Psoas muscle (tissue), 8 donors: Measurements from ENCODE around the gene LMBR1L. TPM values are rescaled to one million over a fixed set of nuclear protein-coding genes. Genes with fewer than 3 reads are reported as not detected.

Experiments used
- ATAC-seq, 4 donors: fragments of 200-7000 bp; cut with Tn5 transposase; one replicate each; pipeline ENCODE4 v1.9.1; 2020; ENCODE audit warnings: moderate library complexity in 3 of 4, mild to moderate bottlenecking in 2 of 4
- DNase-seq, 2 donors: peaks; one replicate each; pipeline ENCODE4 v3.0.0-alpha.2; 2020
- H3K27ac ChIP-seq: fragments of 200-600 bp; one replicate; pipeline ENCODE4 v1.8.0; 2022
- H3K27me3 ChIP-seq, 3 donors: fragments of 200-600 bp in 1 of 3; one replicate each; pipeline versions ENCODE4 v1.6.1 to v1.8.0; 2013 to 2022; ENCODE audit warnings: low read length in 2 of 3, mild to moderate bottlenecking in 2 of 3, moderate library complexity in 1 of 3; ENCODE audit not compliant: insufficient read depth in 3 of 3
- H3K36me3 ChIP-seq, 2 donors: fragments of 200-600 bp in 1 of 2; one replicate each; pipeline versions ENCODE4 v1.6.1 to v1.8.0; 2013 to 2022; ENCODE audit warnings: low read depth in 1 of 2, mild to moderate bottlenecking in 1 of 2, moderate library complexity in 1 of 2; ENCODE audit not compliant: insufficient read depth in 1 of 2
- H3K4me1 ChIP-seq: fragments of 200-600 bp; one replicate; pipeline ENCODE4 v1.8.0; 2022
- H3K4me3 ChIP-seq: fragments of 200-600 bp; one replicate; pipeline ENCODE4 v1.8.0; 2022; ENCODE audit warnings: mild to moderate bottlenecking
- H3K9me3 ChIP-seq: fragments of 200-600 bp; one replicate; pipeline ENCODE4 v1.8.0; 2022
- WGBS, 3 donors: extraction: QIAGEN DNeasy Blood & Tissue Kit; methylation state at CpG; one replicate each; pipeline versions ENCODE4 v1.1.6 to v1.1.7; 2013; 5-methylcytosine and 5-hydroxymethylcytosine counted together
- intact Hi-C, 2 donors: fragments of 100-400 bp; cut with DNase I; formaldehyde crosslinking; loops; one replicate each; pipeline versions ENCODE4 v1.11.0 to v1.14.2; 2022
- polyA plus RNA-seq, 3 donors: library from polyadenylated mRNA; stranded (reverse); fragments of 200-250 nt; gene quantifications; one replicate each; pipeline ENCODE4 v1.2.3, GENCODE V29; 2013
- total RNA-seq, 4 donors: library from RNA; stranded (reverse); fragmentation: NEBNext Ultra II Directional in 2 of 4; extraction: Animal tissue kit (Norgen Biotek cat#: 25700) in 2 of 4; gene quantifications; one replicate each; pipeline versions ENCODE4 v1.2.1 to v1.2.4, GENCODE V29; 2021 to 2023
- TF ChIP-seq, protein P1 (sequence below): fragments of 200-600 bp; IDR thresholded peaks from one replicate; pipeline ENCODE4 v1.8.0; 2022; ENCODE audit warnings: antibody characterized with exemption
- donor health status: healthy with polysubstance abuse.
- donor health status: DM: no; HTN: no; CAD: no; lungs with moderate emphysema.
- donor health status: Bipolar disorder and iron deficiency.
- donor health status: healthy.
- donor health status: DM: yes; HTN: yes; CAD: no.
- donor health status: DM: no; HTN: no; CAD: no.
- donor health status: DM: no; HTN: no; CAD: no.
- donor health status: DM: yes; HTN: yes; CAD: no.

Gene LMBR1L
- total and polyA plus RNA-seq, 7 donors = 13.3 to 27.3 (median 16.8) TPM

- ATAC-seq = no peak
- no peaks in the 10 kb centered on the region for H3K9me3 ChIP-seq
- 88 to 93% (median 92%) methylated on average over 18 of the region's 18 CpGs for WGBS, 3 donors
- H3K4me1 ChIP-seq = peaks cover 16% of the 10 kb centered on the region
- intact Hi-C loops = no loop called here
- H3K27ac ChIP-seq = no peak overlapping the region
- no peak for DNase-seq
- TF ChIP-seq, protein P1, sequence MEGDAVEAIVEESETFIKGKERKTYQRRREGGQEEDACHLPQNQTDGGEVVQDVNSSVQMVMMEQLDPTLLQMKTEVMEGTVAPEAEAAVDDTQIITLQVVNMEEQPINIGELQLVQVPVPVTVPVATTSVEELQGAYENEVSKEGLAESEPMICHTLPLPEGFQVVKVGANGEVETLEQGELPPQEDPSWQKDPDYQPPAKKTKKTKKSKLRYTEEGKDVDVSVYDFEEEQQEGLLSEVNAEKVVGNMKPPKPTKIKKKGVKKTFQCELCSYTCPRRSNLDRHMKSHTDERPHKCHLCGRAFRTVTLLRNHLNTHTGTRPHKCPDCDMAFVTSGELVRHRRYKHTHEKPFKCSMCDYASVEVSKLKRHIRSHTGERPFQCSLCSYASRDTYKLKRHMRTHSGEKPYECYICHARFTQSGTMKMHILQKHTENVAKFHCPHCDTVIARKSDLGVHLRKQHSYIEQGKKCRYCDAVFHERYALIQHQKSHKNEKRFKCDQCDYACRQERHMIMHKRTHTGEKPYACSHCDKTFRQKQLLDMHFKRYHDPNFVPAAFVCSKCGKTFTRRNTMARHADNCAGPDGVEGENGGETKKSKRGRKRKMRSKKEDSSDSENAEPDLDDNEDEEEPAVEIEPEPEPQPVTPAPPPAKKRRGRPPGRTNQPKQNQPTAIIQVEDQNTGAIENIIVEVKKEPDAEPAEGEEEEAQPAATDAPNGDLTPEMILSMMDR = no peak
- no peak overlapping the region for H3K4me3 ChIP-seq
- peaks cover 7 to 87% of the 10 kb centered on the region in 2 donors for H3K36me3 ChIP-seq
- H3K27me3 ChIP-seq = no peaks in the 10 kb centered on the region
These were observed 59.3 kb downstream of the LMBR1L start for GRCh38 chr12:49051373-49051764.

GRCh38 chr12:49050507-49051372, 59.9 kb downstream of the LMBR1L start:
- Histone ChIP-seq H3K27me3 (no peaks in the 10 kb centered on the region), H3K4me1 (peaks cover 10% of the 10 kb centered on the region), H3K4me3 (no peak overlapping the region), H3K9me3 (no peaks in the 10 kb centered on the region), H3K36me3 (peaks cover 10 to 93% of the 10 kb centered on the region in 2 donors), H3K27ac (no peak overlapping the region)
- WGBS, 3 donors = 88 to 94% (median 90%) methylated on average over 12 to 13 of the region's 13 CpGs
- intact Hi-C loops = no loop called here
- DNase-seq (no peak), ATAC-seq (no peak)
- TF ChIP-seq, protein P1 = no peak

- intact Hi-C loops = no loop called here
- 79 to 86% (median 80%) methylated on average over 18 to 20 of the region's 20 CpGs for WGBS, 3 donors
- TF ChIP-seq, protein P1 = no peak
- Histone ChIP-seq H3K27ac (no peak overlapping the region), H3K36me3 (peaks cover 13 to 98% of the 10 kb centered on the region in 2 donors), H3K9me3 (no peaks in the 10 kb centered on the region), H3K4me3 (no peak overlapping the region), H3K4me1 (no peaks in the 10 kb centered on the region), H3K27me3 (no peaks in the 10 kb centered on the region)
- peak in 3 of 4 donors; percentile 26 to 36 (median 26) for ATAC-seq
- DNase-seq = no peak
These were observed 61.0 kb downstream of the LMBR1L start for GRCh38 chr12:49049566-49050224.

GRCh38 chr12:49048953-49049352, 61.7 kb downstream of the LMBR1L start:
- no peak overlapping the region for H3K4me3 ChIP-seq
- DNase-seq (no peak), ATAC-seq (no peak)
- H3K9me3 ChIP-seq = no peaks in the 10 kb centered on the region
- H3K4me1 ChIP-seq = no peaks in the 10 kb centered on the region
- H3K36me3 ChIP-seq = peaks cover 17 to 98% of the 10 kb centered on the region in 2 donors
- 88 to 89% (median 89%) methylated on average over 10 of the region's 10 CpGs for WGBS, 3 donors
- intact Hi-C loops = no loop called here
- H3K27me3 ChIP-seq = no peaks in the 10 kb centered on the region
- TF ChIP-seq, protein P1 = no peak
- H3K27ac ChIP-seq = no peak overlapping the region

Other genes with a start within 250 kb of the LMBR1L start
- under 1 TPM in 3 of 4 donors, not detected in 1; 0.15 to 0.64 (median 0.19) TPM for gene RND1, start 245.0 kb downstream of the LMBR1L start, total RNA-seq
- 1 to 10 TPM in 1 of 3 donors, under 1 TPM in 1, not detected in 1; 0.18 to 1.2 TPM for gene RND1, start 245.0 kb downstream of the LMBR1L start, polyA plus RNA-seq
- 1 to 10 TPM; 1.6 to 7.8 (median 2.2) TPM for gene FKBP11, start 185.4 kb downstream of the LMBR1L start, total RNA-seq
- 1 to 10 TPM; 1.6 to 7.6 (median 2.9) TPM for gene FKBP11, start 185.4 kb downstream of the LMBR1L start, polyA plus RNA-seq
- 10 to 100 TPM; 17.4 to 27.0 (median 22.3) TPM for gene ARF3, start 153.4 kb downstream of the LMBR1L start, total RNA-seq
- gene ARF3, start 153.4 kb downstream of the LMBR1L start, polyA plus RNA-seq = 10 to 100 TPM in 2 of 3 donors, 1 to 10 TPM in 1; 7.4 to 18.1 (median 13.2) TPM
- under 1 TPM in 2 of 4 donors, not detected in 2; 0.26 to 0.53 TPM for gene WNT10B, start 139.1 kb downstream of the LMBR1L start, total RNA-seq
- under 1 TPM in 2 of 3 donors, not detected in 1; 0.13 to 0.14 TPM for gene WNT10B, start 139.1 kb downstream of the LMBR1L start, polyA plus RNA-seq
- not detected for gene WNT1, start 132.5 kb downstream of the LMBR1L start, total RNA-seq
- not detected for gene WNT1, start 132.5 kb downstream of the LMBR1L start, polyA plus RNA-seq
- 100 to 1,000 TPM in 2 of 4 donors, 10 to 100 TPM in 2; 11.2 to 485 (median 123) TPM for gene DDN, start 111.5 kb downstream of the LMBR1L start, total RNA-seq
- gene DDN, start 111.5 kb downstream of the LMBR1L start, polyA plus RNA-seq = 100 to 1,000 TPM in 1 of 3 donors, 10 to 100 TPM in 2; 43.0 to 126 (median 72.6) TPM
- 10 to 100 TPM; 49.5 to 91.6 (median 70.6) TPM for gene PRKAG1, start 92.1 kb downstream of the LMBR1L start, total RNA-seq
- gene PRKAG1, start 92.1 kb downstream of the LMBR1L start, polyA plus RNA-seq = 100 to 1,000 TPM in 1 of 3 donors, 10 to 100 TPM in 2; 67.5 to 105 (median 86.5) TPM
- 10 to 100 TPM; 62.6 to 69.8 (median 65.1) TPM for gene KMT2D, start 50.1 kb downstream of the LMBR1L start, total RNA-seq
- gene KMT2D, start 50.1 kb downstream of the LMBR1L start, polyA plus RNA-seq = 10 to 100 TPM; 10.8 to 65.8 (median 13.9) TPM
- under 1 TPM in 1 of 4 donors, not detected in 3; 0.97 TPM for gene RHEBL1, start 40.9 kb downstream of the LMBR1L start, total RNA-seq
- 1 to 10 TPM in 1 of 3 donors, under 1 TPM in 2; 0.21 to 1.2 (median 0.57) TPM for gene RHEBL1, start 40.9 kb downstream of the LMBR1L start, polyA plus RNA-seq
- gene DHH, start 16.0 kb downstream of the LMBR1L start, total RNA-seq = under 1 TPM; 0.07 to 0.43 (median 0.17) TPM
- gene DHH, start 16.0 kb downstream of the LMBR1L start, polyA plus RNA-seq = under 1 TPM; 0.08 to 0.39 (median 0.17) TPM
- gene TUBA1B, start 20.5 kb upstream of the LMBR1L start, total RNA-seq = 100 to 1,000 TPM; 101 to 368 (median 242) TPM
- gene TUBA1B, start 20.5 kb upstream of the LMBR1L start, polyA plus RNA-seq = 1,000 to 10,000 TPM in 1 of 3 donors, 100 to 1,000 TPM in 2; 294 to 1,147 (median 389) TPM
- gene TUBA1A, start 78.2 kb upstream of the LMBR1L start, total RNA-seq = 10 to 100 TPM; 21.3 to 29.8 (median 29.0) TPM
- 10 to 100 TPM; 16.4 to 48.2 (median 29.9) TPM for gene TUBA1A, start 78.2 kb upstream of the LMBR1L start, polyA plus RNA-seq
- 100 to 1,000 TPM in 1 of 4 donors, 10 to 100 TPM in 3; 41.4 to 103 (median 48.2) TPM for gene TUBA1C, start 154.2 kb upstream of the LMBR1L start, total RNA-seq
- gene TUBA1C, start 154.2 kb upstream of the LMBR1L start, polyA plus RNA-seq = 100 to 1,000 TPM in 2 of 3 donors, 10 to 100 TPM in 1; 62.9 to 454 (median 129) TPM
- not detected for gene PRPH, start 184.3 kb upstream of the LMBR1L start, total RNA-seq
- under 1 TPM in 2 of 3 donors, not detected in 1; 0.06 to 0.20 TPM for gene PRPH, start 184.3 kb upstream of the LMBR1L start, polyA plus RNA-seq
- gene TROAP, start 212.4 kb upstream of the LMBR1L start, total RNA-seq = under 1 TPM in 2 of 4 donors, not detected in 2; 0.39 to 0.48 TPM
- under 1 TPM; 0.07 to 0.36 (median 0.26) TPM for gene TROAP, start 212.4 kb upstream of the LMBR1L start, polyA plus RNA-seq
- gene C1QL4, start 226.3 kb upstream of the LMBR1L start, total RNA-seq = not detected
- not detected for gene C1QL4, start 226.3 kb upstream of the LMBR1L start, polyA plus RNA-seq
- under 1 TPM in 1 of 4 donors, not detected in 3; 0.08 TPM for gene DNAJC22, start 236.0 kb upstream of the LMBR1L start, total RNA-seq
- gene DNAJC22, start 236.0 kb upstream of the LMBR1L start, polyA plus RNA-seq = under 1 TPM in 1 of 3 donors, not detected in 2; 0.03 TPM